GM20000 (cell line): Measurements from ENCODE around the gene CASR.

ENCODE experiments used
- DNase-seq: peaks from one replicate; pipeline ENCODE4 v3.0.0; 2012; ENCODE audit warnings: low spot score
- CTCF ChIP-seq: IDR thresholded peaks from 2 replicates; pipeline ENCODE4 v1.5.1; 2012; ENCODE audit warnings: mild to moderate bottlenecking, control low read depth; ENCODE audit errors: extremely low read depth, missing control alignments

CASR gene

GRCh38 chr3:122322095-122323075, 138.9 kb downstream of the CASR start:
- TF ChIP-seq CTCF, result no peak
- peak; percentile 42 for DNase-seq

- no peak for DNase-seq
Measured at GRCh38 chr3:122324871-122325323, 141.4 kb downstream of the CASR start, which contains the start of gene CSTA. Gene CSTA, plus strand, starts transcription at chr3:122325248. Its CDS starts 45 bp downstream, at chr3:122325293.

GRCh38 chr3:122325769-122326168, 142.3 kb downstream of the CASR start:
- TF ChIP-seq CTCF, result no peak

More at GRCh38 chr3:122324871-122325323, 141.4 kb downstream of the CASR start, which contains the start of gene CSTA:
- TF ChIP-seq CTCF, result no peak

GRCh38 chr3:122331886-122332285, 148.4 kb downstream of the CASR start:
- no peak for TF ChIP-seq CTCF
- no peak for DNase-seq

More at GRCh38 chr3:122325769-122326168, 142.3 kb downstream of the CASR start:
- no peak for DNase-seq

- no peak for TF ChIP-seq CTCF
- DNase-seq, result no peak
Measured at GRCh38 chr3:122332551-122332950, 149.1 kb downstream of the CASR start.
